ENCODE measurements around the gene SYTL2. TPM values are rescaled to one million over a fixed set of nuclear protein-coding genes. Genes with fewer than 3 reads are reported as not detected.

SYTL2 gene
- polyA plus RNA-seq, 1 of the 3 experiments (the other 2 are of a cell fraction), result 36.0 TPM

DNA sequence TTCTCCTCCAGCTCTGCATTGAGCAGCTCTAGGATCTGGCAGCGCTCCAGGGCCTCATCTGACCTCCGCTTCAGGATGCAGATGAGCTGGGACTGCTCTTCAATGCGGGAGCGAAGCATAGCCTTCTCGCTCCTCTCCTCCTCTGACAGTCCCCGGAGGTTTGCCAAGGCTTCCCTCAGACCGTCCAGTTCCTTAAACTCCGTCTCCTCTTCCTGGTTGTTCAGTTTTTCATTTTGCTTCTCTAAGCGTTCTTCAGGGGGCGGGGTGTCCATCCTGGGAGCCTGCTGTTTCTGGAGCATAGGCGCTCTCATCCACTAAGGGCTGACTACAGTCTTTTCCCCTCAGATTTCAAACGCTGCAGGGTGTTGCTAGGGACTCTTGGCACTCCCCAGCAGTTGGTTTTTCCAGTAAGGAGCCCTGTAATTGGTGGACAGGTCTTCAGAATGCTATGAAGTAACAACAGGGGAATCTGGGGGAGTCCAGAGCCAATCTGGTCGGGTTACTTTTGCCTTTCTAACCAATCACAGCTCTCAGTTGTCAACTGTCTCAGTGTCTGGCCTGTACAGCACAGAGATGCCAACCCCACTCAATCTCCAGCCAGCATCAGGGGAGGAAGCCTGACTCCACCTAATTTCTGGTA lies 125.0 kb downstream of the SYTL2 start, which contains the start of gene CCDC89:
TSS of gene CCDC89 (minus strand) at position 376 of the 640 bp plus-strand sequence. CDS start at position 311, 65 bp downstream.
- no peaks in the 10 kb centered on the region; the same call in 1 of the 2 replicates for H3K79me2 ChIP-seq (ENCODE audit: insufficient read depth)
- CTCF ChIA-PET, result interaction anchor here (1.0 to 2.2 kb wide), 3 partner anchors 21 to 169 kb away, joined by 3 to 8 read pairs (median 3); partner anchors contain the start of genes CCDC83 and CREBZF
- peaks cover 0 to 14% of the 10 kb centered on the region in 2 experiments; a peak in 3 of 4 replicates for H3K4me1 ChIP-seq (ENCODE audit: control insufficient read depth in 1 of 2, insufficient read depth in 2 of 2, low read depth in 1 of 2, low read length in 1 of 2)
- peak within 1 kb of the TSS; percentile 81 to 85 for H3K27ac ChIP-seq (ENCODE audit: low read depth in 2 of 2, low read length in 1 of 2)
- no peaks in the 10 kb centered on the region for H3K9me2 ChIP-seq
- TF ChIP-seq, protein P1, sequence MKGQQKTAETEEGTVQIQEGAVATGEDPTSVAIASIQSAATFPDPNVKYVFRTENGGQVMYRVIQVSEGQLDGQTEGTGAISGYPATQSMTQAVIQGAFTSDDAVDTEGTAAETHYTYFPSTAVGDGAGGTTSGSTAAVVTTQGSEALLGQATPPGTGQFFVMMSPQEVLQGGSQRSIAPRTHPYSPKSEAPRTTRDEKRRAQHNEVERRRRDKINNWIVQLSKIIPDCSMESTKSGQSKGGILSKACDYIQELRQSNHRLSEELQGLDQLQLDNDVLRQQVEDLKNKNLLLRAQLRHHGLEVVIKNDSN (IDR thresholded peaks at IDR 0.05; ENCODE audit: borderline replicate concordance, low read depth), result no peak
- TF ChIP-seq, protein P2, sequence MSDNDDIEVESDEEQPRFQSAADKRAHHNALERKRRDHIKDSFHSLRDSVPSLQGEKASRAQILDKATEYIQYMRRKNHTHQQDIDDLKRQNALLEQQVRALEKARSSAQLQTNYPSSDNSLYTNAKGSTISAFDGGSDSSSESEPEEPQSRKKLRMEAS (IDR thresholded peaks at IDR 0.05; ENCODE audit: low read depth), result peak; percentile 37; the same call in 1 of the 2 replicates
- TF ChIP-seq FOXM1 (IDR thresholded peaks at IDR 0.05; ENCODE audit: low read depth) (no peak), EP300 (IDR thresholded peaks at IDR 0.05; ENCODE audit: borderline replicate concordance in 1 of 2, low read depth in 1 of 2, low read length in 1 of 2) (0 out of 4 replicates have a peak, but pooled peaks of 1 of the 2 experiments have one; percentile 5), RFX5 (IDR thresholded peaks at IDR 0.05; ENCODE audit: low read length) (peak; percentile 69), SIN3A (IDR thresholded peaks at IDR 0.05; ENCODE audit: borderline replicate concordance, low read depth, low read length) (peak; percentile 30; the same call in 1 of the 2 replicates), NFIC (IDR thresholded peaks at IDR 0.05; ENCODE audit: borderline replicate concordance) (peak; percentile 48; the same call in 1 of the 2 replicates)
- TF ChIP-seq, protein P3, sequence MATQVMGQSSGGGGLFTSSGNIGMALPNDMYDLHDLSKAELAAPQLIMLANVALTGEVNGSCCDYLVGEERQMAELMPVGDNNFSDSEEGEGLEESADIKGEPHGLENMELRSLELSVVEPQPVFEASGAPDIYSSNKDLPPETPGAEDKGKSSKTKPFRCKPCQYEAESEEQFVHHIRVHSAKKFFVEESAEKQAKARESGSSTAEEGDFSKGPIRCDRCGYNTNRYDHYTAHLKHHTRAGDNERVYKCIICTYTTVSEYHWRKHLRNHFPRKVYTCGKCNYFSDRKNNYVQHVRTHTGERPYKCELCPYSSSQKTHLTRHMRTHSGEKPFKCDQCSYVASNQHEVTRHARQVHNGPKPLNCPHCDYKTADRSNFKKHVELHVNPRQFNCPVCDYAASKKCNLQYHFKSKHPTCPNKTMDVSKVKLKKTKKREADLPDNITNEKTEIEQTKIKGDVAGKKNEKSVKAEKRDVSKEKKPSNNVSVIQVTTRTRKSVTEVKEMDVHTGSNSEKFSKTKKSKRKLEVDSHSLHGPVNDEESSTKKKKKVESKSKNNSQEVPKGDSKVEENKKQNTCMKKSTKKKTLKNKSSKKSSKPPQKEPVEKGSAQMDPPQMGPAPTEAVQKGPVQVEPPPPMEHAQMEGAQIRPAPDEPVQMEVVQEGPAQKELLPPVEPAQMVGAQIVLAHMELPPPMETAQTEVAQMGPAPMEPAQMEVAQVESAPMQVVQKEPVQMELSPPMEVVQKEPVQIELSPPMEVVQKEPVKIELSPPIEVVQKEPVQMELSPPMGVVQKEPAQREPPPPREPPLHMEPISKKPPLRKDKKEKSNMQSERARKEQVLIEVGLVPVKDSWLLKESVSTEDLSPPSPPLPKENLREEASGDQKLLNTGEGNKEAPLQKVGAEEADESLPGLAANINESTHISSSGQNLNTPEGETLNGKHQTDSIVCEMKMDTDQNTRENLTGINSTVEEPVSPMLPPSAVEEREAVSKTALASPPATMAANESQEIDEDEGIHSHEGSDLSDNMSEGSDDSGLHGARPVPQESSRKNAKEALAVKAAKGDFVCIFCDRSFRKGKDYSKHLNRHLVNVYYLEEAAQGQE (IDR thresholded peaks at IDR 0.05; ENCODE audit: low read depth, low read length), result no peak
- H3K4me2 ChIP-seq, result peak within 1 kb of the TSS; percentile 75
- no peaks in the 10 kb centered on the region for H3K27me3 ChIP-seq (ENCODE audit: insufficient read depth)
- H3K9me3 ChIP-seq, result no peaks in the 10 kb centered on the region
- DNase-seq, result peak; percentile 79
- H2AFZ ChIP-seq (ENCODE audit: low read depth), result peak within 1 kb of the TSS; percentile 39; the same call in 1 of the 2 replicates
- H3K4me3 ChIP-seq (ENCODE audit: low read depth in 2 of 2, low read length in 1 of 2), result peak within 1 kb of the TSS; percentile 56 to 59
- POLR2A ChIA-PET, result interaction anchor here (1.0 to 2.0 kb wide), 3 partner anchors 21 to 38 kb away, joined by 3 to 16 read pairs (median 9); partner anchors contain the start of genes CREBZF and TMEM126A
- 55% methylated on average over 13 of the region's 13 CpGs for WGBS (ENCODE audit: low lambda C conversion rate)
- no peaks in the 10 kb centered on the region for H3K36me3 ChIP-seq (replicated peaks in 1 of 2; ENCODE audit: control insufficient read depth in 1 of 2, insufficient read depth in 2 of 2, low read length in 1 of 2)
- H3F3A ChIP-seq (replicated peaks; ENCODE audit: insufficient read depth), result peaks cover 18% of the 10 kb centered on the region
- no peaks in the 10 kb centered on the region for H4K20me1 ChIP-seq (ENCODE audit: insufficient read depth)
- H3K9ac ChIP-seq, result peak within 1 kb of the TSS; percentile 52

Data from SK-N-SH (cell line).